Measurements from ENCODE around the gene ATP1B2.
A peak's percentile ranks its signal among the peaks of the same experiment; 100 is the strongest.

ATP1B2 gene

GRCh38 chr17:7686222-7687071 is 35.7 kb downstream of the ATP1B2 start:
- peak; percentile 63 to 68 for DNase-seq

DNA sequence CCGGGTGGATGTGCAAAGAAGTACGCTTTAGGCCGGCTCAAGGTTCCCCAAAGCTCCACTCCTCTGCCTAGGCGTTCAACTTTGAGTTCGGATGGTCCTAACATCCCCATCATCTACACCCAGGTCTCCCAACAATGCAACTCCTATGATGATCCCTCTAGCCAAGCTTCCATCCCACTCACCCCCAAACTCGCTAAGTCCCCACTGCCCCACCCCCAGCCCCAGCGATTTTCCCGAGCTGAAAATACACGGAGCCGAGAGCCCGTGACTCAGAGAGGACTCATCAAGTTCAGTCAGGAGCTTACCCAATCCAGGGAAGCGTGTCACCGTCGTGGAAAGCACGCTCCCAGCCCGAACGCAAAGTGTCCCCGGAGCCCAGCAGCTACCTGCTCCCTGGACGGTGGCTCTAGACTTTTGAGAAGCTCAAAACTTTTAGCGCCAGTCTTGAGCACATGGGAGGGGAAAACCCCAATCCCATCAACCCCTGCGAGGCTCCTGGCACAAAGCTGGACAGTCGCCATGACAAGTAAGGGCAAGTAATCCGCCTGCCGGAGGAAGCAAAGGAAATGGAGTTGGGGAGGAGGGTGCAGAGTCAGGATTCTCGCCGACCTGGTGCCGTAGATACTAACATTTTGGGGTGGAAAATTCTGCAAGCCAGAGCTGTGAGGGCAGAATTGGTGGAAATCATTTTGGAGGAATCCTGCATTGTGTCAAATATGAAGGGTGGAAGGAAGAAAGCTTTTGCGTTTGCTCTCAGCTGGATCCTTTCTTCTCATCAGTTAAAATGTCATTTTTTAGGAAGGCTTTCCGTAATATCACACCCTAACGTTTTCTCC is 36.6 kb downstream of the ATP1B2 start, which contains the start of gene TP53:
TP53 (minus strand) TSS at position 419 of the 836 bp plus-strand sequence. CDS start 10,896 bp downstream, outside the sequence.
- DNase-seq = peak; percentile 77 to 79

- DNase-seq = peak; percentile 97
Measured at GRCh38 chr17:7687908-7688807, 37.4 kb downstream of the ATP1B2 start, which contains the start of gene WRAP53. Gene WRAP53 (plus strand): TSS chr17:7688477. CDS start chr17:7688649, 172 bp downstream.

DNA sequence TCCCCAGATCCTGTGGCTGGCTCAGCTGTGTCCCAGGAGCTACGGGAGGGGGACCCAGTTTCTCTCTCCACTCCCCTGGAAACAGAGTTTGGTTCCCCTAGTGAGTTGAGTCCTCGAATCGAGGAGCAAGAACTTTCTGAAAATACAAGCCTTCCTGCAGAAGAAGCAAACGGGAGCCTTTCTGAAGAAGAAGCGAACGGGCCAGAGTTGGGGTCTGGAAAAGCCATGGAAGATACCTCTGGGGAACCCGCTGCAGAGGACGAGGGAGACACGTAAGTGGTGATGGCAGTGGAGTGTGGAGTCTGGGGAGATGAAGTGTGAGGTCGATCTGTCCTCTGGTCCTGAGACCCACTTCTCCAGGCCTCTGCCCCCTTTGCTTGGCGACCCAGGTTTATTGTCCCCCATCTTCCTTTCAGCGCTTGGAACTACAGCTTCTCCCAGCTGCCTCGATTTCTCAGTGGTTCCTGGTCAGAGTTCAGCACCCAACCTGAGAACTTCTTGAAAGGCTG is 38.1 kb downstream of the ATP1B2 start:
- DNase-seq = no peak

- no peak for DNase-seq
Measured at GRCh38 chr17:7695586-7695985, 44.9 kb downstream of the ATP1B2 start.

GRCh38 chr17:7697828-7698588 is 47.3 kb downstream of the ATP1B2 start:
- DNase-seq = no peak

- no peak for DNase-seq
Measured at GRCh38 chr17:7700510-7700909, 49.8 kb downstream of the ATP1B2 start.

- DNase-seq = no peak
Measured at GRCh38 chr17:7701681-7702080, 51.0 kb downstream of the ATP1B2 start.

- DNase-seq = no peak
Measured at GRCh38 chr17:7702776-7703175, 52.0 kb downstream of the ATP1B2 start.

- no peak for DNase-seq
Measured at GRCh38 chr17:7703584-7704479, 53.1 kb downstream of the ATP1B2 start.

DNA sequence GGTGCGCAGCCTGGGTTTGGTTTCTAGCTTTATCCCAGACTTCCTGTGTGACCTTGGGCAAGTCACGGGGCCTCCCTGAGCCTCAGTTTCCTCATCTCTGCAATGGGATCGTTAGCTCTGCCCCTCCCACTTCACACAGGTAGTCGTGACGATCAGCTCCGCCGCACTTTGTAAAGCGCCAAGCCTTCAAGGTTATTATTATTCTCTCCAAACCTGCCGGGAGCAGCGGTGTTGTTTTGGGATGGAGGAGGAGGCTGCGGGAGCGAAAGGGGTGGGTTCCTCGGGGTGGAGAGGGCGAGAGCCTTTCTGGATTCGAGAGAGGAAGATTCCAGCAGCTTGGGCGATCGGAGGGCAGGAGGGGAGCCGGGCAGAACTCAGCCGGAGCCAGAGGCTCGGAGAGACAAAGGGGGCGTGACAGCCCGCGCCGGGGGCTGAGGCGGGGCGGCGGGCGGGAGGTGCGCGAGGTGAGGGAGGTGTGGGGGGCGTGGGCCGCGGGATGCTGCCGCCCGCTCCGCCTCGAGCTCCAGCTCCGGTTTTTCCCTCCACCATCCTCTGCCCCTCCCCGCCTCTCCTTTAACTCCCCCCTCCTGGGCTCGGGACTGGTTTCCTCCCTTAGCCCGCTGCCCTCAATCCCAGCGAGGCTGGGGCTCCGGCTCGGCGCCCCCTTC is 54.0 kb downstream of the ATP1B2 start, which contains the start of gene EFNB3:
EFNB3 (plus strand) TSS at position 602 of the 668 bp plus-strand sequence. CDS start 397 bp downstream, outside the sequence.
- no peak for DNase-seq

DNA sequence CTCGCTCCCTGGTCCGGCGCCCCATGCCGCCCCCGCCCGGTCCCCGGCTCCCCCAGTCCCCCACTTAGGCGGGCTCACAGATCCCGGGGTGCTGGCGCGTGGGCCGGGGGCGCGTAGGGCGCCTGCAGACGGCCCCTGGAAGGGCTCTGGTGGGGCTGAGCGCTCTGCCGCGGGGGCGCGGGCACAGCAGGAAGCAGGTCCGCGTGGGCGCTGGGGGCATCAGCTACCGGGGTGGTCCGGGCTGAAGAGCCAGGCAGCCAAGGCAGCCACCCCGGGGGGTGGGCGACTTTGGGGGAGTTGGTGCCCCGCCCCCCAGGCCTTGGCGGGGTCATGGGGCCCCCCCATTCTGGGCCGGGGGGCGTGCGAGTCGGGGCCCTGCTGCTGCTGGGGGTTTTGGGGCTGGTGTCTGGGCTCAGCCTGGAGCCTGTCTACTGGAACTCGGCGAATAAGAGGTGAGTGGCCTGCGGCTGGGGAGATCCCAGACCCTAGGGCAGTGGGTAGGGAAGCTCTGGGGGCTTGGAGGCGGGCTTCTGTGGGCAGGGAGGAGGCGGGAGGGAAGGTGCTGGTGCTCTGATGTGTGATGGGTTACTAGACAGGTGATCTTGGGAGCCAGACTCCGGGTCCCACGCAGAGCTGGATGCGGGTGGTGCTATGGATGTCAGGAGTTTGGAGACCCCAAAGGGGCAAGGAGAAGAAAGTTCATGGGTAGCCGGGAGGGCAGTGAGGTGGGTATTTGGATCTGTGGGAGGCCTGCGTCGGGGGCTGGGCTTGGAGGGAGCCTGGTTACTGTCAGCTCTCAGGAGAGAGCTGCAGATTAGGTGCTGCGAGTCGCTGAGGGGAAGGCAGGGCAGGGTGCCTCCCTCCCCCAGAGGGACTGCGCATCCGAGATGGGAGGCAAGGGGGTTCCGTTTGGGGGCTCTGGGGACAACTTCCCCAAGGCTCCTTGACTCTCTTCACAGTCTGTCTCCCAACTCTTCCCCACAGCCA is 54.8 kb downstream of the ATP1B2 start:
- DNase-seq = no peak

- DNase-seq = no peak
Measured at GRCh38 chr17:7706631-7707354, 56.1 kb downstream of the ATP1B2 start.

Measured in stimulated activated CD4-positive, alpha-beta T cell treated with anti-CD3 and anti-CD28 coated beads, Interleukin-2, amount 100 ng/mL, for 48 hours (primary cell).